ENCODE measurements around the gene PEAR1. TPM values are rescaled to one million over a fixed set of nuclear protein-coding genes. Genes with fewer than 3 reads are reported as not detected.

Gene PEAR1
- polyA plus RNA-seq, 3 donors, result not detected

GRCh38 chr1:156866249-156866909, 27.1 kb upstream of the PEAR1 start:
- Histone ChIP-seq H3K27me3 (ENCODE audit: control insufficient read depth in 2 of 2, insufficient read depth in 2 of 2, low read length in 2 of 2) (peaks cover 13 to 18% of the 10 kb centered on the region in 2 donors), H3K79me2 (ENCODE audit: insufficient read depth, low read length) (no peaks in the 10 kb centered on the region), H4K20me1 (ENCODE audit: insufficient read depth, low read length) (no peaks in the 10 kb centered on the region), H3K9ac (ENCODE audit: insufficient read depth, low read length, poor library complexity, severe bottlenecking) (no peak overlapping the region), H3K27ac (ENCODE audit: low read depth in 1 of 2, low read length in 2 of 2) (no peak overlapping the region), H3K36me3 (replicated peaks in 1 of 2; ENCODE audit: control insufficient read depth in 1 of 2, insufficient read depth in 2 of 2, low read length in 2 of 2) (no peaks in the 10 kb centered on the region), H3K4me3 (replicated peaks in 1 of 3; ENCODE audit: low read depth in 2 of 3, low read length in 3 of 3) (no peak overlapping the region), H3K4me1 (ENCODE audit: control insufficient read depth in 1 of 2, insufficient read depth in 2 of 2, low read length in 2 of 2) (no peaks in the 10 kb centered on the region), H3K4me2 (replicated peaks; ENCODE audit: extremely low read depth, low read length, poor library complexity, severe bottlenecking) (no peak overlapping the region), H2AFZ (ENCODE audit: insufficient read depth, low read depth, low read length, poor library complexity, severe bottlenecking) (no peak overlapping the region), H3K9me3 (replicated peaks in 1 of 2; ENCODE audit: control insufficient read depth in 1 of 2, insufficient read depth in 1 of 2, low read length in 2 of 2) (no peaks in the 10 kb centered on the region)
- Mint-ChIP-seq H3K27me3 (ENCODE audit: low read depth in 3 of 3) (peaks cover 39 to 54% (median 42%) of the 10 kb centered on the region in 3 donors), H3K4me1 (no peaks in the 10 kb centered on the region), H3K27ac (no peak overlapping the region), H3K36me3 (peaks cover 0 to 3% of the 10 kb centered on the region in 2 donors), H3K4me3 (no peak overlapping the region), H3K9me3 (peaks cover 0 to 6% (median 0%) of the 10 kb centered on the region in 7 donors)
- DNase-seq, result no peak
- WGBS (ENCODE audit: insufficient coverage), result 38% methylated on average over 4 of the region's 12 CpGs
- intact Hi-C loops (cut with micrococcal nuclease), result no loop called here
- TF ChIP-seq CTCF (IDR thresholded peaks at IDR 0.05), result no peak

DNA sequence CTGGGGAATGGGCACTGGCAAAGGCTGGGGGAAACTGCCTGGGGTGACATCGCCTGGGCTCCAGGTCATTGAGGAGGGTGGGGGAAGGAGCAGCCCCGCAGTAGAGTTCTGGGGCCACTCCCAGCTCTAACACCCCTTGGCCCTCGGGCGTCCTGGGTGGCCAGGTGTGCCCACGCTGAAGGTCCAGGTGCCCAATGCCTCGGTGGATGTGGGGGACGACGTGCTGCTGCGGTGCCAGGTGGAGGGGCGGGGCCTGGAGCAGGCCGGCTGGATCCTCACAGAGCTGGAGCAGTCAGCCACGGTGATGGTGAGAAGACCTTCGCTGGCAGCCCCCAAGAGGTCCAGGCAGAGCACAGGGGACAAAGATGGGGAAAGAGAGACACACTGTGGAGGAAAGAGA, 25.2 kb upstream of the PEAR1 start:
- intact Hi-C loops (cut with micrococcal nuclease), result no loop called here
- H3K27ac Mint-ChIP-seq, result no peak overlapping the region

More for the DNA sequence above, 25.2 kb upstream of the PEAR1 start:
- Mint-ChIP-seq H3K36me3 (no peaks in the 10 kb centered on the region), H3K27me3 (ENCODE audit: low read depth in 3 of 3) (peaks cover 24 to 37% (median 26%) of the 10 kb centered on the region in 3 donors), H3K4me3 (no peak overlapping the region), H3K4me1 (no peaks in the 10 kb centered on the region), H3K9me3 (no peaks in the 10 kb centered on the region)
- H3K9me3 ChIP-seq (replicated peaks in 1 of 2; ENCODE audit: control insufficient read depth in 1 of 2, insufficient read depth in 1 of 2, low read length in 2 of 2), result no peaks in the 10 kb centered on the region
- no peak overlapping the region for H3K9ac ChIP-seq (ENCODE audit: insufficient read depth, low read length, poor library complexity, severe bottlenecking)
- H3K4me1 ChIP-seq (ENCODE audit: control insufficient read depth in 1 of 2, insufficient read depth in 2 of 2, low read length in 2 of 2), result no peaks in the 10 kb centered on the region
- DNase-seq, result no peak
- H3K4me2 ChIP-seq (replicated peaks; ENCODE audit: extremely low read depth, low read length, poor library complexity, severe bottlenecking), result no peak overlapping the region
- H3K27ac ChIP-seq (ENCODE audit: low read depth in 1 of 2, low read length in 2 of 2), result no peak overlapping the region
- no peaks in the 10 kb centered on the region for H3K27me3 ChIP-seq (ENCODE audit: control insufficient read depth in 2 of 2, insufficient read depth in 2 of 2, low read length in 2 of 2)
- no peak for TF ChIP-seq CTCF (IDR thresholded peaks at IDR 0.05)
- no peaks in the 10 kb centered on the region for H3K36me3 ChIP-seq (replicated peaks in 1 of 2; ENCODE audit: control insufficient read depth in 1 of 2, insufficient read depth in 2 of 2, low read length in 2 of 2)
- WGBS (ENCODE audit: insufficient coverage), result 93% methylated on average over 12 of the region's 13 CpGs
- no peaks in the 10 kb centered on the region for H4K20me1 ChIP-seq (ENCODE audit: insufficient read depth, low read length)
- no peak overlapping the region for H3K4me3 ChIP-seq (replicated peaks in 1 of 3; ENCODE audit: low read depth in 2 of 3, low read length in 3 of 3)
- no peaks in the 10 kb centered on the region for H3K79me2 ChIP-seq (ENCODE audit: insufficient read depth, low read length)
- no peak overlapping the region for H2AFZ ChIP-seq (ENCODE audit: insufficient read depth, low read depth, low read length, poor library complexity, severe bottlenecking)

Measured in CD14-positive monocyte (primary cell).